HepG2 (cell line): Measurements from ENCODE around the gene ZNF121. TPM values are rescaled to one million over a fixed set of nuclear protein-coding genes. Genes with fewer than 3 reads are reported as not detected.

ENCODE experiments used
- ATAC-seq: fragments of 200-7000 bp; cut with Tn5 transposase; 3 replicates; pipeline ENCODE4 v1.9.1; 2020; ENCODE audit warnings: mild to moderate bottlenecking, moderate library complexity
- BruUV-seq: library from RNA; stranded (reverse); fragments of 400-500 nt; replicated peaks from 2 replicates; lab custom pipeline; 2021; lab: Mats Ljungman, UMichigan
- CTCF ChIA-PET: fragments of 300-600 bp; formaldehyde crosslinking; extraction: SDS; loops from one replicate; lab custom pipeline; 2021; ENCODE audit warnings: low total read pairs, inconsistent platforms, low intra/inter-chr PET ratio; lab: Yijun Ruan, JAX
- POLR2A ChIA-PET: fragments of 350-600 bp; sonication (Branson Sonifier 250); formaldehyde crosslinking; loops from one replicate; lab custom pipeline; 2020; ENCODE audit warnings: antibody characterized with exemption, inconsistent platforms; lab: Yijun Ruan, JAX
- DNase-seq: peaks from one replicate; pipeline ENCODE4 v3.0.0-alpha.2; 2015; ENCODE audit warnings: low spot score
- FAIRE-seq: peaks from 3 replicates; lab custom pipeline; 2011; peaks lifted over from hg19 to GRCh38; lab: Jason Lieb, UNC
- H2AFZ ChIP-seq: one replicate; pipeline ENCODE4 v1.6.1; 2011; ENCODE audit warnings: low read length, inconsistent platforms
- H3K27ac ChIP-seq: fragments of 300-600 bp; 3 replicates; pipeline ENCODE4 v1.8.0; 2011; ENCODE audit warnings: mixed run types, mild to moderate bottlenecking, mixed read lengths, low read length, inconsistent platforms; ENCODE audit not compliant: insufficient read depth; ENCODE audit errors: extremely low read length
- H3K27me3 ChIP-seq, 2 experiments: fragments of 200-600 bp in 1 of 2; 2 replicates in 1 of 2; 3 replicates in 1 of 2; pipeline versions ENCODE4 v1.6.0 to v1.8.0; 2011; ENCODE audit warnings: low read length in 2 of 2, mild to moderate bottlenecking in 2 of 2, moderate library complexity in 2 of 2, inconsistent platforms in 1 of 2; ENCODE audit not compliant: insufficient read depth in 2 of 2, control insufficient read depth in 1 of 2
- H3K36me3 ChIP-seq, 2 experiments: fragments of 200-600 bp in 1 of 2; replicated peaks in 1 of 2; 2 replicates in 1 of 2; 3 replicates in 1 of 2; pipeline versions ENCODE4 v1.5.1 to v1.8.0; 2011; ENCODE audit warnings: low read length in 2 of 2, inconsistent platforms in 1 of 2; ENCODE audit not compliant: insufficient read depth in 2 of 2, control insufficient read depth in 1 of 2
- H3K4me1 ChIP-seq: 2 replicates; pipeline ENCODE4 v1.5.1; 2012; ENCODE audit warnings: low read length, inconsistent platforms; ENCODE audit not compliant: insufficient read depth
- H3K4me2 ChIP-seq: 2 replicates; pipeline ENCODE4 v1.6.0; 2011; ENCODE audit warnings: low read depth, low read length, inconsistent platforms
- H3K4me3 ChIP-seq, 3 experiments: fragments of 200-600 bp in 1 of 3; sonication (generic), shearing (Covaris generic) in 1 of 3; replicated peaks in 1 of 3; 2 replicates each; pipeline ENCODE4 v1.5.1; 2011 to 2016; ENCODE audit warnings: low read length in 3 of 3, inconsistent platforms in 2 of 3, low read depth in 2 of 3, mild to moderate bottlenecking in 2 of 3, control low read depth in 1 of 3, mixed read lengths in 1 of 3; ENCODE audit not compliant: insufficient read depth in 1 of 3
- H3K79me2 ChIP-seq: one replicate; pipeline ENCODE4 v1.6.1; 2011; ENCODE audit warnings: low read length, inconsistent platforms; ENCODE audit not compliant: insufficient read depth
- H3K9ac ChIP-seq: 2 replicates; pipeline ENCODE4 v1.6.0; 2011; ENCODE audit warnings: mild to moderate bottlenecking, low read depth, low read length, inconsistent platforms; ENCODE audit not compliant: insufficient read depth
- H3K9me3 ChIP-seq: 2 replicates; pipeline ENCODE4 v1.5.1; 2012; ENCODE audit warnings: mild to moderate bottlenecking, low read length
- H4K20me1 ChIP-seq: 2 replicates; pipeline ENCODE4 v1.6.0; 2011; ENCODE audit warnings: inconsistent platforms, mild to moderate bottlenecking, low read length, moderate library complexity; ENCODE audit not compliant: insufficient read depth
- HOXA5 ChIP-seq: sonication (generic); formaldehyde crosslinking; IDR thresholded peaks from 2 replicates; pipeline ENCODE4 v1.4.0; 2020; ENCODE audit warnings: missing genetic modification reagents
- NFYB ChIP-seq: sonication (generic); formaldehyde crosslinking; IDR thresholded peaks from 2 replicates; pipeline ENCODE4 v1.4.0; 2020; ENCODE audit warnings: missing genetic modification reagents
- POGZ ChIP-seq: sonication (generic); formaldehyde crosslinking; IDR thresholded peaks from 2 replicates; pipeline ENCODE4 v1.4.0; 2020; ENCODE audit warnings: mild to moderate bottlenecking, missing genetic modification reagents
- RFX1 ChIP-seq: fragments of 450-650 bp; IDR thresholded peaks from 2 replicates; pipeline ENCODE4 v1.6.1; 2017
- RFX3 ChIP-seq: IDR thresholded peaks from 2 replicates; pipeline ENCODE4 v1.6.1; 2016; ENCODE audit warnings: missing biosample characterization, missing genetic modification reagents
- RXRA ChIP-seq: sonication (generic); formaldehyde crosslinking; IDR thresholded peaks from 2 replicates; pipeline ENCODE4 v1.5.1; 2020; ENCODE audit warnings: missing genetic modification reagents
- WGBS: methylation state at CpG from one replicate; pipeline ENCODE4 v1.1.6; 2017; ENCODE audit warnings: low lambda C conversion rate; 5-methylcytosine and 5-hydroxymethylcytosine counted together
- in situ Hi-C: cut with HindIII; loops from 2 replicates; pipeline ENCODE4 v1.10.0; 2017; ENCODE audit warnings: low pct_unique_long_range_greater_than_20kb; ENCODE audit not compliant: extremely low pct_ligation_motif_present
- intact Hi-C: fragments of 100-400 bp; cut with micrococcal nuclease; formaldehyde crosslinking; loops from one replicate; pipeline ENCODE4 v1.10.0; 2022; ENCODE audit not compliant: unreplicated experiment
- polyA plus RNA-seq, 8 experiments: library from polyadenylated mRNA; depleted of rRNA in 3 of 8; stranded (reverse) in 7 of 8; unstranded in 1 of 8; fragments of >200 nt; fragmentation: Illumina TruSeq in 4 of 8; extraction: Trizol in 4 of 8; gene quantifications; 2 replicates each; pipeline versions ENCODE4 v1.2.1 to v1.2.3, GENCODE V29; 2011 to 2016; ENCODE audit warnings: low read depth in 4 of 8, missing spikeins in 1 of 8, mixed read lengths in 1 of 8; ENCODE audit not compliant: insufficient read depth in 1 of 8
- total RNA-seq, 5 experiments: library from RNA; depleted of rRNA; stranded (reverse); fragments of >200 nt; fragmentation: Illumina TruSeq; extraction: Trizol; gene quantifications; 2 replicates each; pipeline ENCODE4 v1.2.3, GENCODE V29; 2016; ENCODE audit warnings: low read depth in 1 of 5
- TF ChIP-seq, protein P1 (sequence below): sonication (generic); formaldehyde crosslinking; IDR thresholded peaks from 2 replicates; pipeline ENCODE4 v1.5.0; 2020; ENCODE audit warnings: mild to moderate bottlenecking, missing genetic modification reagents

The ZNF121 gene
- total and polyA plus RNA-seq, 2 of the 13 experiments (the other 11 are each of a cell fraction or from before 2014, with no cell fraction given), result 7.8 to 56.3 TPM

DNA sequence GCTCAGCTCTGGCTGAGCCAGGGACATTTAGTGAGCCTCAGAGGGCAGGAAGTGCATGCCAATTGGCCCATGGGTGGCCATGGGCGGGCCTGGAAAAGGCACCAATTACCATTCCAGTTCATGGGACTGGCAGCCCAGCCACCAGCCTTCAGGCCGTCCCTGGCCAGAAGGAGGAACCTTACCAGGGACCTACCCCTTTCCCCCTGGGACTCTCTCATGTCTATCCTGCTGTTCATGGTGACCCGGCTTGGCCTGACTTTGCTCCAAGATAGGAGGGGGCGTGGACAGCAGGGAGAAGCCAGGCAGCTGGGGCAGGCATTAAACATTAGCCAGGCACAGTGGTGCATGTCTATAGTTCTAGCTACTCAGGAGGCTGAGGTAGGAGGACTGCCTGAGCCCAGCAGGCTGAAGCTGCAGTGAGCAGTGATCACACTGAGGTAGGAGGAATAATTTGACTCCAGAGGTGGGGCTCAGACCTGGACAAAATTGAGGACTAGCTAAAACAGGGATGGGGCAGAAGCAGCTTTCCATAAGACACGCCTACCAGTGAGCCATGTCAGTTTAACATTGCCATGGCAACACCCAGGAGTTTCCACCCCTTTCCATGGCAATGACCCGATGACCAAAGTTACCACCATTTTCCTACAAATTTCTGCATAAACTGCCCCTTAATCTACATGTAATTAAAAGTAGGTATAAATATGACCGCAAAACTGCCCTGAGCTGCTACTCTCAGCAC, 31.6 kb downstream of the ZNF121 start:
- WGBS, result 63% methylated on average over 3 of the region's 7 CpGs
- H3K36me3 ChIP-seq, result no peaks in the 10 kb centered on the region
- H2AFZ ChIP-seq, result no peak overlapping the region
- peak; percentile 43 for TF ChIP-seq RFX1
- TF ChIP-seq NFYB (CRISPR knock-in tag), result peak; percentile 37; the same call in 1 of the 2 replicates
- TF ChIP-seq, protein P1, sequence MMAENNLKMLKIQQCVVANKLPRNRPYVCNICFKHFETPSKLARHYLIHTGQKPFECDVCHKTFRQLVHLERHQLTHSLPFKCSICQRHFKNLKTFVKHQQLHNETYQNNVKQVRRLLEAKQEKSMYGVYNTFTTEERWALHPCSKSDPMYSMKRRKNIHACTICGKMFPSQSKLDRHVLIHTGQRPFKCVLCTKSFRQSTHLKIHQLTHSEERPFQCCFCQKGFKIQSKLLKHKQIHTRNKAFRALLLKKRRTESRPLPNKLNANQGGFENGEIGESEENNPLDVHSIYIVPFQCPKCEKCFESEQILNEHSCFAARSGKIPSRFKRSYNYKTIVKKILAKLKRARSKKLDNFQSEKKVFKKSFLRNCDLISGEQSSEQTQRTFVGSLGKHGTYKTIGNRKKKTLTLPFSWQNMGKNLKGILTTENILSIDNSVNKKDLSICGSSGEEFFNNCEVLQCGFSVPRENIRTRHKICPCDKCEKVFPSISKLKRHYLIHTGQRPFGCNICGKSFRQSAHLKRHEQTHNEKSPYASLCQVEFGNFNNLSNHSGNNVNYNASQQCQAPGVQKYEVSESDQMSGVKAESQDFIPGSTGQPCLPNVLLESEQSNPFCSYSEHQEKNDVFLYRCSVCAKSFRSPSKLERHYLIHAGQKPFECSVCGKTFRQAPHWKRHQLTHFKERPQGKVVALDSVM (CRISPR knock-in tag), result peak; percentile 68; the same call in 1 of the 2 replicates
- no peak for TF ChIP-seq POGZ
- no peak for TF ChIP-seq HOXA5 (CRISPR knock-in tag)
- TF ChIP-seq RXRA (CRISPR knock-in tag), result 0 out of 2 replicates have a peak, but pooled peaks have one; percentile 22
- peak; percentile 34; the same call in 1 of the 2 replicates for TF ChIP-seq RFX3
- peaks cover 8% of the 10 kb centered on the region for H3K9me3 ChIP-seq
- H3K4me1 ChIP-seq, result 0 out of 2 replicates have a peak, but pooled peaks cover 9% of the 10 kb centered on the region
- in situ Hi-C loops (no loop called here), intact Hi-C loops (no loop called here)
- H3K27me3 ChIP-seq, result no peaks in the 10 kb centered on the region
- no peaks in the 10 kb centered on the region for H4K20me1 ChIP-seq
- ATAC-seq, result peak; percentile 88
- H3K9ac ChIP-seq, result no peak overlapping the region
- BruUV-seq, result no TSS peak
- DNase-seq, result no peak
- H3K79me2 ChIP-seq, result no peaks in the 10 kb centered on the region
- no peak overlapping the region for H3K4me2 ChIP-seq
- ChIA-PET POLR2A (no interaction called here), CTCF (no interaction called here)
- no peak overlapping the region for H3K4me3 ChIP-seq
- no peak for FAIRE-seq
- no peak overlapping the region for H3K27ac ChIP-seq
